ENCODE results near the gene CNTN6.

DNA sequence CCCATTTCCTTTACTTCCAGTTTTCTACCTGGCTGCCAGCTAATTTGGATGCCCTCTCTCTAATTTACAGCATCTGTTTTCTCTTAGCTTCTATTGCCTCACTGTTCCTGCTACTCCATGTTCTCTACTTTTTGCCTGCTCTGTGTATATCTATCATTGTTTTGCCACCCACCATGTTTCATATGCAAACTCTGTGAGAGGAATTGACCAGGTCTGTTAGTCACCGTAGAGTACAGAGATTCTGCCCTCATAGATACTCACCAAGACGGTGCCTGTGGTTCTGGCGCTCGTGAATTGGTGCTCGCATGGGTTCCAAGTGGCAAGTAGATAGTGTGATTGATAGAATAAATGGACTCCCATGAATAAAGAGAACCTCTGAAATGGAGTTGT lies 288.8 kb downstream of the CNTN6 start:
- TF ChIP-seq, protein P1, sequence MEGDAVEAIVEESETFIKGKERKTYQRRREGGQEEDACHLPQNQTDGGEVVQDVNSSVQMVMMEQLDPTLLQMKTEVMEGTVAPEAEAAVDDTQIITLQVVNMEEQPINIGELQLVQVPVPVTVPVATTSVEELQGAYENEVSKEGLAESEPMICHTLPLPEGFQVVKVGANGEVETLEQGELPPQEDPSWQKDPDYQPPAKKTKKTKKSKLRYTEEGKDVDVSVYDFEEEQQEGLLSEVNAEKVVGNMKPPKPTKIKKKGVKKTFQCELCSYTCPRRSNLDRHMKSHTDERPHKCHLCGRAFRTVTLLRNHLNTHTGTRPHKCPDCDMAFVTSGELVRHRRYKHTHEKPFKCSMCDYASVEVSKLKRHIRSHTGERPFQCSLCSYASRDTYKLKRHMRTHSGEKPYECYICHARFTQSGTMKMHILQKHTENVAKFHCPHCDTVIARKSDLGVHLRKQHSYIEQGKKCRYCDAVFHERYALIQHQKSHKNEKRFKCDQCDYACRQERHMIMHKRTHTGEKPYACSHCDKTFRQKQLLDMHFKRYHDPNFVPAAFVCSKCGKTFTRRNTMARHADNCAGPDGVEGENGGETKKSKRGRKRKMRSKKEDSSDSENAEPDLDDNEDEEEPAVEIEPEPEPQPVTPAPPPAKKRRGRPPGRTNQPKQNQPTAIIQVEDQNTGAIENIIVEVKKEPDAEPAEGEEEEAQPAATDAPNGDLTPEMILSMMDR (IDR thresholded peaks at IDR 0.05): no peak
- TF ChIP-seq POLR2AphosphoS5 (IDR thresholded peaks at IDR 0.05): no peak

Measured in transverse colon (tissue), 4 donors.